AG08396 (cell line): ENCODE data around the gene SNX14.
"Not testable (repeated sequence)": the region's sequence is repeated elsewhere in the genome, so short reads cannot be mapped to it uniquely, and the experiment has no call there.

ENCODE experiments used
- DNase-seq: peaks from one replicate; pipeline ENCODE4 v3.0.0; 2012; ENCODE audit warnings: low spot score, mixed read lengths

SNX14 gene

GRCh38 chr6:85593438-85594196, at the start of gene SNX14:
Gene SNX14 (minus strand): TSS chr6:85593858. CDS start chr6:85593718, 140 bp downstream.
- DNase-seq = peak; percentile 97

GRCh38 chr6:85642774-85643536, 49.3 kb upstream of the SNX14 start, which contains the start of gene SYNCRIP:
Gene SYNCRIP (minus strand): TSS chr6:85642886. CDS start chr6:85641439, 1,447 bp downstream.
- DNase-seq = peak; percentile 94

GRCh38 chr6:85641897-85642773, 48.5 kb upstream of the SNX14 start:
- DNase-seq = peak; percentile 47

GRCh38 chr6:85641522-85641896, 47.9 kb upstream of the SNX14 start:
- DNase-seq = peak; percentile 12

GRCh38 chr6:85640821-85641220, 47.2 kb upstream of the SNX14 start:
- DNase-seq = no peak

GRCh38 chr6:85637579-85637978, 43.9 kb upstream of the SNX14 start:
- DNase-seq = no peak

- no peak for DNase-seq
Observed at GRCh38 chr6:85632164-85632942, 38.7 kb upstream of the SNX14 start.

GRCh38 chr6:85631117-85631516, 37.5 kb upstream of the SNX14 start:
- not testable (repeated sequence) for DNase-seq

- DNase-seq = no peak
Observed at GRCh38 chr6:85628353-85628752, 34.7 kb upstream of the SNX14 start.

GRCh38 chr6:85620308-85620707, 26.6 kb upstream of the SNX14 start:
- DNase-seq = no peak

GRCh38 chr6:85614780-85615179, 21.1 kb upstream of the SNX14 start:
- no peak for DNase-seq

GRCh38 chr6:85612690-85613474, 19.2 kb upstream of the SNX14 start:
- DNase-seq = no peak

- no peak for DNase-seq
Observed at GRCh38 chr6:85610182-85610895, 16.7 kb upstream of the SNX14 start.

- DNase-seq = no peak
Observed at GRCh38 chr6:85602100-85602499, 8.4 kb upstream of the SNX14 start.

- DNase-seq = no peak
Observed at GRCh38 chr6:85600713-85601313, 7.2 kb upstream of the SNX14 start.

- no peak for DNase-seq
Observed at GRCh38 chr6:85594197-85594930, 706 bp upstream of the SNX14 start.

GRCh38 chr6:85592033-85592432, 1.6 kb downstream of the SNX14 start:
- DNase-seq = no peak

- DNase-seq = no peak
Observed at GRCh38 chr6:85591207-85591606, 2.5 kb downstream of the SNX14 start.

- no peak for DNase-seq
Observed at GRCh38 chr6:85585741-85586140, 7.9 kb downstream of the SNX14 start.
